Pancreas (tissue), 10 donors: ENCODE measurements around the gene MOB3B. TPM values are rescaled to one million over a fixed set of nuclear protein-coding genes. Genes with fewer than 3 reads are reported as not detected.

Source experiments
- ATAC-seq, 4 donors: fragments of 200-7000 bp; cut with Tn5 transposase; one replicate each; pipeline versions ENCODE4 v1.8.0 to v1.9.1; 2020; ENCODE audit warnings: mild to moderate bottlenecking in 4 of 4, moderate library complexity in 4 of 4
- DNase-seq, 6 donors: peaks; one replicate each; pipeline ENCODE4 v3.0.0-alpha.2; 2020
- FAIRE-seq: peaks from 2 replicates; lab custom pipeline; 2012; peaks lifted over from hg19 to GRCh38; lab: Jason Lieb, UNC
- H3K27ac ChIP-seq, 4 donors: fragments of 200-600 bp; sonication (generic); 1 replicate in 3 of 4; 2 replicates in 1 of 4; pipeline versions ENCODE4 v1.5.0 to v1.8.0; 2020
- H3K27me3 ChIP-seq, 4 donors: fragments of 200-600 bp; one replicate each; pipeline ENCODE4 v1.8.0; 2021
- H3K36me3 ChIP-seq, 3 donors: fragments of 200-600 bp; sonication (generic) in 1 of 3; one replicate each; pipeline versions ENCODE4 v1.5.0 to v1.8.0; 2020 to 2021
- H3K4me1 ChIP-seq, 3 donors: fragments of 200-600 bp; one replicate each; pipeline ENCODE4 v1.8.0; 2021
- H3K4me3 ChIP-seq, 4 donors: fragments of 200-600 bp; sonication (generic) in 2 of 4; one replicate each; pipeline versions ENCODE4 v1.5.0 to v1.8.0; 2020 to 2021
- H3K9me3 ChIP-seq, 4 donors: fragments of 200-600 bp; one replicate each; pipeline ENCODE4 v1.8.0; 2021
- CTCF ChIP-seq, 4 donors: fragments of 200-600 bp; sonication (generic) in 3 of 4; IDR thresholded peaks; one replicate each; pipeline versions ENCODE4 v1.5.0 to v1.8.0; 2021; ENCODE audit warnings: antibody characterized with exemption in 4 of 4
- WGBS, 2 donors: extraction: QIAGEN DNeasy Blood & Tissue Kit; methylation state at CpG; one replicate each; pipeline ENCODE4 v1.1.7; 2013; 5-methylcytosine and 5-hydroxymethylcytosine counted together
- intact Hi-C, 3 donors: fragments of 100-400 bp; cut with DNase I; formaldehyde crosslinking; loops; one replicate each; pipeline versions ENCODE4 v1.11.1 to v1.14.2; 2022
- polyA plus RNA-seq, 2 donors: library from polyadenylated mRNA; stranded (reverse); fragments of 200-250 nt; gene quantifications; one replicate each; pipeline ENCODE4 v1.2.3, GENCODE V29; 2013
- total RNA-seq, 6 donors: library from RNA; stranded (reverse); fragmentation: NEBNext Ultra II Directional in 4 of 6; extraction: Animal tissue kit (Norgen Biotek cat#: 25700) in 4 of 6; gene quantifications; one replicate each; pipeline versions ENCODE4 v1.2.1 to v1.2.4, GENCODE V29; 2021 to 2023
- donor health status: healthy with polysubstance abuse.
- donor health status: DM: no; HTN: no; CAD: no; lungs with moderate emphysema.
- donor health status: DM: no; HTN: no; CAD: no.
- donor health status: control.
- donor health status: control.
- donor health status: Bipolar disorder and iron deficiency.
- donor health status: DM: yes; HTN: yes; CAD: no.
- donor health status: DM: no; HTN: no; CAD: no.
- donor health status: DM: no; HTN: no; CAD: no.
- donor health status: DM: yes; HTN: yes; CAD: no.

MOB3B gene
- total and polyA plus RNA-seq, 8 donors, result 1.4 to 10.5 (median 4.0) TPM

GRCh38 chr9:27489087-27489876, 40.3 kb downstream of the MOB3B start:
- ATAC-seq (no peak), FAIRE-seq (no peak), DNase-seq (no peak)
- Histone ChIP-seq H3K4me3 (no peak overlapping the region), H3K36me3 (no peaks in the 10 kb centered on the region), H3K9me3 (no peaks in the 10 kb centered on the region), H3K27me3 (no peaks in the 10 kb centered on the region), H3K27ac (no peak overlapping the region), H3K4me1 (peaks cover 0 to 3% (median 0%) of the 10 kb centered on the region in 3 donors)
- TF ChIP-seq CTCF (IDR thresholded peaks at IDR 0.05), result no peak
- intact Hi-C loops, result no loop called here
- 92 to 97% methylated on average over 5 of the region's 5 CpGs for WGBS, 2 donors

GRCh38 chr9:27487927-27488326, 41.7 kb downstream of the MOB3B start:
- ATAC-seq (peak in 2 of 4 donors; percentile 31 to 76), FAIRE-seq (no peak), DNase-seq (no peak)
- H3K27ac ChIP-seq, result no peak overlapping the region
- no peaks in the 10 kb centered on the region for H3K9me3 ChIP-seq
- H3K4me1 ChIP-seq, result peaks cover 0 to 3% (median 0%) of the 10 kb centered on the region in 3 donors
- WGBS, 2 donors, result 94 to 100% methylated on average over 1 of the region's 1 CpG
- H3K4me3 ChIP-seq, result no peak overlapping the region
- H3K36me3 ChIP-seq, result no peaks in the 10 kb centered on the region
- H3K27me3 ChIP-seq, result no peaks in the 10 kb centered on the region
- intact Hi-C loops, result no loop called here
- TF ChIP-seq CTCF (IDR thresholded peaks at IDR 0.05), result no peak

- no peak for DNase-seq
- Histone ChIP-seq H3K4me1 (peaks cover 0 to 3% (median 0%) of the 10 kb centered on the region in 3 donors), H3K36me3 (no peaks in the 10 kb centered on the region), H3K4me3 (no peak overlapping the region), H3K27me3 (no peaks in the 10 kb centered on the region), H3K27ac (no peak overlapping the region), H3K9me3 (no peaks in the 10 kb centered on the region)
- intact Hi-C loops, result no loop called here
- no peak for TF ChIP-seq CTCF (IDR thresholded peaks at IDR 0.05)
- no peak for FAIRE-seq
- no peak for ATAC-seq
- 57 to 65% methylated on average over 5 of the region's 5 CpGs for WGBS, 2 donors
Observed at GRCh38 chr9:27487128-27487640, 42.4 kb downstream of the MOB3B start.

- Histone ChIP-seq H3K4me1 (peaks cover 0 to 3% (median 0%) of the 10 kb centered on the region in 3 donors), H3K4me3 (no peak overlapping the region), H3K27ac (no peak overlapping the region), H3K36me3 (no peaks in the 10 kb centered on the region), H3K27me3 (no peaks in the 10 kb centered on the region), H3K9me3 (no peaks in the 10 kb centered on the region)
- DNase-seq (no peak), FAIRE-seq (no peak), ATAC-seq (no peak)
- intact Hi-C loops, result no loop called here
- no peak for TF ChIP-seq CTCF (IDR thresholded peaks at IDR 0.05)
- WGBS, 2 donors, result 99 to 100% methylated on average over 1 of the region's 1 CpG
Observed at GRCh38 chr9:27485158-27485557, 44.5 kb downstream of the MOB3B start.

GRCh38 chr9:27483576-27483975, 46.0 kb downstream of the MOB3B start:
- FAIRE-seq, result no peak
- no peak for ATAC-seq
- no peak for DNase-seq

More at GRCh38 chr9:27483576-27483975, 46.0 kb downstream of the MOB3B start:
- intact Hi-C loops, result no loop called here
- H3K9me3 ChIP-seq, result no peaks in the 10 kb centered on the region
- TF ChIP-seq CTCF (IDR thresholded peaks at IDR 0.05), result no peak
- H3K4me1 ChIP-seq, result peaks cover 0 to 3% (median 0%) of the 10 kb centered on the region in 3 donors
- no peak overlapping the region for H3K4me3 ChIP-seq
- no peaks in the 10 kb centered on the region for H3K27me3 ChIP-seq
- 95 to 96% methylated on average over 6 of the region's 6 CpGs for WGBS, 2 donors
- H3K36me3 ChIP-seq, result no peaks in the 10 kb centered on the region
- H3K27ac ChIP-seq, result no peak overlapping the region
